GM06990 (cell line): ENCODE data around the gene NDUFS6.

Experiments used
- DNase-seq: peaks from one replicate; pipeline ENCODE4 v3.0.0-alpha.2; 2011; ENCODE audit not compliant: insufficient read length; ENCODE audit errors: extremely low read depth
- H3K27me3 ChIP-seq: replicated peaks from 2 replicates; pipeline ENCODE4 v1.6.0; 2011; ENCODE audit warnings: low read length; ENCODE audit not compliant: control insufficient read depth, insufficient read depth
- H3K36me3 ChIP-seq: 2 replicates; pipeline ENCODE4 v1.5.1; 2011; ENCODE audit warnings: low read length; ENCODE audit not compliant: control insufficient read depth, insufficient read depth
- H3K4me3 ChIP-seq: replicated peaks from 2 replicates; pipeline ENCODE4 v1.5.1; 2011; ENCODE audit warnings: low read depth, mild to moderate bottlenecking, control low read depth, low read length
- CTCF ChIP-seq: IDR thresholded peaks from 2 replicates; pipeline ENCODE4 v1.5.1; 2011; ENCODE audit warnings: low read length, control low read depth, mild to moderate bottlenecking, inconsistent platforms; ENCODE audit not compliant: insufficient read depth, poor library complexity, severe bottlenecking

NDUFS6 gene

GRCh38 chr5:1755321-1755949, 45.8 kb upstream of the NDUFS6 start:
- H3K36me3 ChIP-seq, result no peaks in the 10 kb centered on the region
- no peak for TF ChIP-seq CTCF
- H3K27me3 ChIP-seq, result no peaks in the 10 kb centered on the region; the same call in 1 of the 2 replicates
- no peak overlapping the region for H3K4me3 ChIP-seq
- no peak for DNase-seq

GRCh38 chr5:1756481-1756880, 44.7 kb upstream of the NDUFS6 start:
- no peak overlapping the region for H3K4me3 ChIP-seq
- no peak for DNase-seq
- no peaks in the 10 kb centered on the region; the same call in 1 of the 2 replicates for H3K27me3 ChIP-seq
- no peak for TF ChIP-seq CTCF
- no peaks in the 10 kb centered on the region for H3K36me3 ChIP-seq

GRCh38 chr5:1757511-1757910, 43.7 kb upstream of the NDUFS6 start:
- Histone ChIP-seq H3K4me3 (no peak overlapping the region), H3K36me3 (no peaks in the 10 kb centered on the region), H3K27me3 (no peaks in the 10 kb centered on the region; the same call in 1 of the 2 replicates)
- no peak for TF ChIP-seq CTCF
- no peak for DNase-seq

GRCh38 chr5:1758574-1758973, 42.6 kb upstream of the NDUFS6 start:
- Histone ChIP-seq H3K27me3 (no peaks in the 10 kb centered on the region; the same call in 1 of the 2 replicates), H3K36me3 (no peaks in the 10 kb centered on the region), H3K4me3 (no peak overlapping the region)
- DNase-seq, result no peak
- TF ChIP-seq CTCF, result no peak

- Histone ChIP-seq H3K27me3 (no peaks in the 10 kb centered on the region; the same call in 1 of the 2 replicates), H3K36me3 (no peaks in the 10 kb centered on the region), H3K4me3 (no peak overlapping the region)
- TF ChIP-seq CTCF, result no peak
- no peak for DNase-seq
These were observed 41.7 kb upstream of the NDUFS6 start for GRCh38 chr5:1759378-1759970.
